GM12878 (cell line): Measurements from ENCODE around the gene DTX2. TPM values are rescaled to one million over a fixed set of nuclear protein-coding genes. Genes with fewer than 3 reads are reported as not detected.
"Not testable (repeated sequence)": the region's sequence is repeated elsewhere in the genome, so short reads cannot be mapped to it uniquely, and the experiment has no call there.

Source experiments
- ATAC-seq: fragments of 200-7000 bp; cut with Tn5 transposase; 3 replicates; pipeline ENCODE4 v1.9.1; 2020; ENCODE audit warnings: mild to moderate bottlenecking, moderate library complexity
- BruUV-seq: library from RNA; stranded (reverse); fragments of 400-500 nt; replicated peaks from 2 replicates; lab custom pipeline; 2021; lab: Mats Ljungman, UMichigan
- CTCF ChIA-PET: fragments of 300-600 bp; sonication (Branson Sonifier 250); formaldehyde crosslinking; extraction: SDS; loops from one replicate; lab custom pipeline; 2021; ENCODE audit warnings: inconsistent platforms; lab: Yijun Ruan, JAX
- POLR2A ChIA-PET: fragments of 350-600 bp; formaldehyde crosslinking; extraction: SDS; loops from one replicate; lab custom pipeline; 2021; ENCODE audit warnings: inconsistent platforms; lab: Charles Lee
- RAD21 ChIA-PET: fragments of 300-600 bp; sonication (Branson Sonifier 250); formaldehyde crosslinking; loops from one replicate; lab custom pipeline; 2023; ENCODE audit warnings: antibody characterized with exemption; ENCODE audit not compliant: unreplicated experiment; lab: Charles Lee
- SMC1A ChIA-PET: fragments of 300-600 bp; sonication (Branson Sonifier 250); formaldehyde crosslinking; loops from one replicate; lab custom pipeline; 2023; ENCODE audit not compliant: unreplicated experiment, uncharacterized antibody; lab: Charles Lee
- DNase-seq: peaks from one replicate; pipeline ENCODE4 v3.0.0-alpha.2; 2011; ENCODE audit warnings: low read depth, low spot score
- FAIRE-seq: peaks from 3 replicates; lab custom pipeline; 2011; peaks lifted over from hg19 to GRCh38; lab: Jason Lieb, UNC
- H2AFZ ChIP-seq: 2 replicates; pipeline ENCODE4 v1.6.0; 2011; ENCODE audit warnings: low read depth, low read length, control low read depth; ENCODE audit not compliant: control insufficient read depth
- H3K27ac ChIP-seq: 2 replicates; pipeline ENCODE4 v1.5.1; 2011; ENCODE audit warnings: control low read depth; ENCODE audit not compliant: control insufficient read depth, insufficient read depth
- H3K27me3 ChIP-seq, 2 experiments: replicated peaks in 1 of 2; 2 replicates each; pipeline versions ENCODE4 v1.6.0 to v1.6.1; 2011; ENCODE audit warnings: low read length in 1 of 2; ENCODE audit not compliant: control insufficient read depth in 2 of 2, insufficient read depth in 2 of 2
- H3K36me3 ChIP-seq, 2 experiments: 2 replicates each; pipeline ENCODE4 v1.5.1; 2011; ENCODE audit warnings: low read length in 1 of 2; ENCODE audit not compliant: control insufficient read depth in 2 of 2, insufficient read depth in 2 of 2
- H3K4me1 ChIP-seq: 2 replicates; pipeline ENCODE4 v1.6.1; 2011; ENCODE audit warnings: mild to moderate bottlenecking, low read length, moderate library complexity, mixed read lengths; ENCODE audit not compliant: control insufficient read depth, insufficient read depth
- H3K4me2 ChIP-seq: 2 replicates; pipeline ENCODE4 v1.6.0; 2011; ENCODE audit warnings: control low read depth; ENCODE audit not compliant: control insufficient read depth, insufficient read depth
- H3K4me3 ChIP-seq: fragments of 200-600 bp; sonication (generic); 2 replicates; pipeline ENCODE4 v1.5.1; 2016
- H3K79me2 ChIP-seq: 2 replicates; pipeline ENCODE4 v1.6.0; 2011; ENCODE audit warnings: low read length; ENCODE audit not compliant: control insufficient read depth, insufficient read depth
- H3K9ac ChIP-seq: 2 replicates; pipeline ENCODE4 v1.8.0; 2011; ENCODE audit warnings: low read length, control low read depth, mixed read lengths; ENCODE audit not compliant: control insufficient read depth, insufficient read depth
- H3K9me3 ChIP-seq: replicated peaks from 3 replicates; pipeline ENCODE4 v1.5.1; 2011; ENCODE audit warnings: mild to moderate bottlenecking, low read length; ENCODE audit not compliant: control insufficient read depth, insufficient read depth
- H4K20me1 ChIP-seq: 2 replicates; pipeline ENCODE4 v1.6.0; 2011; ENCODE audit not compliant: control insufficient read depth, insufficient read depth
- WGBS: methylation state at CpG from one replicate; pipeline ENCODE4 v1.1.6; 2016; ENCODE audit warnings: low lambda C conversion rate; ENCODE audit not compliant: insufficient replicate concordance, insufficient coverage; ENCODE audit errors: missing lambda C conversion rate; 5-methylcytosine and 5-hydroxymethylcytosine counted together
- in situ Hi-C: fragments of 300-500 bp; cut with MboI; formaldehyde crosslinking; loops from 9 replicates; pipeline ENCODE4 v1.14.3; 2018; ENCODE audit warnings: mixed read lengths
- intact Hi-C: fragments of 100-400 bp; cut with micrococcal nuclease; formaldehyde crosslinking; loops from one replicate; pipeline ENCODE4 v1.14.2; 2022; ENCODE audit not compliant: unreplicated experiment
- polyA plus RNA-seq, 11 experiments: library from polyadenylated mRNA; depleted of rRNA in 4 of 11; unstranded in 6 of 11; stranded (reverse) in 5 of 11; fragments of >200 nt; fragmentation: Nextera tagmentation in 4 of 11; fragmentation: Illumina TruSeq in 1 of 11; extraction: Ambion mirVana in 4 of 11; extraction: Trizol in 1 of 11; gene quantifications; 1 replicate in 1 of 11; 2 replicates in 10 of 11; pipeline versions ENCODE4 v1.2.1 to v1.2.3, GENCODE V29; 2011 to 2016; ENCODE audit warnings: inconsistent platforms in 2 of 11, missing spikeins in 2 of 11, low read depth in 1 of 11
- total RNA-seq, 4 experiments: library from RNA; depleted of rRNA in 3 of 4; stranded (reverse); fragments of >200 nt in 3 of 4; fragmentation: Illumina TruSeq in 1 of 4; extraction: Trizol in 1 of 4; gene quantifications; 2 replicates each; pipeline versions ENCODE4 v1.2.1 to v1.2.3, GENCODE V29; 2013 to 2021

The DTX2 gene
- total and polyA plus RNA-seq, 10 of the 15 experiments (the other 5 are each of a cell fraction or from before 2014, with no cell fraction given): 0.14 to 31.0 (median 11.0) TPM

DNA sequence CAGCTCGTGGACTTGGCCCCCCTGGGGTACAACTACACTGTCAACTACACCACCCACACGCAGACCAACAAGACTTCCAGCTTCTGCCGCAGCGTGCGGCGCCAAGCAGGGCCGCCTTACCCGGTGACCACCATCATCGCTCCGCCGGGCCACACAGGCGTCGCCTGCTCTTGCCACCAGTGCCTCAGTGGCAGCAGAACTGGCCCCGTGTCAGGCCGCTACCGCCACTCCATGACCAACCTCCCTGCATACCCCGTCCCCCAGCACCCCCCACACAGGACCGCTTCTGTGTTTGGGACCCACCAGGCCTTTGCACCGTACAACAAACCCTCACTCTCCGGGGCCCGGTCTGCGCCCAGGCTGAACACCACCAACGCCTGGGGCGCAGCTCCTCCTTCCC lies 21.2 kb downstream of the DTX2 start:
- H3K79me2 ChIP-seq, H3K9me3 ChIP-seq, H3K4me1 ChIP-seq, H3K36me3 ChIP-seq, BruUV-seq, H3K27ac ChIP-seq, in situ Hi-C loops, ATAC-seq, CTCF ChIA-PET, H4K20me1 ChIP-seq, H3K9ac ChIP-seq, FAIRE-seq, POLR2A ChIA-PET, intact Hi-C loops, H2AFZ ChIP-seq, H3K4me2 ChIP-seq, DNase-seq, SMC1A ChIA-PET, H3K27me3 ChIP-seq, RAD21 ChIA-PET, H3K4me3 ChIP-seq: not testable (repeated sequence)
- WGBS: 93% methylated on average over 22 of the region's 24 CpGs

DNA sequence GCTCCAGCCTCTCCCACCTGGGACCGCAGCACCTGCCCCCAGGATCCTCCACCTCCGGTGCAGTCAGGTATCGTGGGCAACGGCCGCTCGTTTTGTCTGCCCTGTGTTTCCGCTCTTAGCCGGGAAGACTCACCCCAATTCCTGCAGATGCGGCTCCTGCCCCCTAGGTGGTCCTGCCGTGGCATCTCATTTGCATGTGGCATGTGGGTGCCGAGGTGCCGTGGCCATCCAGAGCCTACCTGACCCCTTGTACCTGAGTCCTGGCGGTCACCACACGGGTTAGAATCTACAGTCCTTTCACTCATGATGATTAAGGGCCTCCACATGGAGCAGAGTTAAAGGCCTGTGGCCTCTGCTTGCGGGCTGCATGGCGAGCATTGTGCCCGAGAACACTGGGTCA lies 21.6 kb downstream of the DTX2 start:
- H3K4me3 ChIP-seq, in situ Hi-C loops, CTCF ChIA-PET, H3K9me3 ChIP-seq, DNase-seq, H2AFZ ChIP-seq, intact Hi-C loops, H3K4me1 ChIP-seq, SMC1A ChIA-PET, POLR2A ChIA-PET, H3K27me3 ChIP-seq, H3K79me2 ChIP-seq, ATAC-seq, H3K36me3 ChIP-seq, H3K9ac ChIP-seq, H3K4me2 ChIP-seq, RAD21 ChIA-PET, H4K20me1 ChIP-seq, H3K27ac ChIP-seq, BruUV-seq, FAIRE-seq: not testable (repeated sequence)
- 97% methylated on average over 16 of the region's 17 CpGs for WGBS

DNA sequence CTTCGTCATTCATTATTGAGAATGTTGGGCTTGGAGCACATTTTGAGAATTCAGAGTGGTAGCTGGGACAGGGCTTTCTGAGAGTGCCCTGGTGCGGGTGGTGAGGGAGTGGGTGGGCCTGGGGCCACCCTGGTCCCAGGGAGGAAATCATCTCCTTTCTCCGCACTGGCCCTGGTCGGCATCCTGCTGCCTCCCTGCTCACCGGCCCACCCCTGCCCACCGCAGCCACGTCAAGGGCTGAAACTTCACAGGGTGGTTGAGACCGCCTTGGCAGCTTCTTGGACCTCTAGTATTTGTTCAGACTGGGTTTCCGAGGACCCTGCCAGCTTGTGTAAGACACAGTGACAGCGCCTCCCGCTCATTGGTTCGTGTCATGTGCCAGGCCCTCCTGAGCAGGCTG lies 22.9 kb downstream of the DTX2 start:
- SMC1A ChIA-PET, in situ Hi-C loops, DNase-seq, H3K4me3 ChIP-seq, BruUV-seq, POLR2A ChIA-PET, H3K4me1 ChIP-seq, H3K27ac ChIP-seq, H3K9ac ChIP-seq, H3K79me2 ChIP-seq, ATAC-seq, H4K20me1 ChIP-seq, H3K4me2 ChIP-seq, intact Hi-C loops, H3K36me3 ChIP-seq, RAD21 ChIA-PET, H3K27me3 ChIP-seq, FAIRE-seq, H2AFZ ChIP-seq, CTCF ChIA-PET, H3K9me3 ChIP-seq: not testable (repeated sequence)
- WGBS: no CpG with 5 or more reads among the region's 12 CpGs

DNA sequence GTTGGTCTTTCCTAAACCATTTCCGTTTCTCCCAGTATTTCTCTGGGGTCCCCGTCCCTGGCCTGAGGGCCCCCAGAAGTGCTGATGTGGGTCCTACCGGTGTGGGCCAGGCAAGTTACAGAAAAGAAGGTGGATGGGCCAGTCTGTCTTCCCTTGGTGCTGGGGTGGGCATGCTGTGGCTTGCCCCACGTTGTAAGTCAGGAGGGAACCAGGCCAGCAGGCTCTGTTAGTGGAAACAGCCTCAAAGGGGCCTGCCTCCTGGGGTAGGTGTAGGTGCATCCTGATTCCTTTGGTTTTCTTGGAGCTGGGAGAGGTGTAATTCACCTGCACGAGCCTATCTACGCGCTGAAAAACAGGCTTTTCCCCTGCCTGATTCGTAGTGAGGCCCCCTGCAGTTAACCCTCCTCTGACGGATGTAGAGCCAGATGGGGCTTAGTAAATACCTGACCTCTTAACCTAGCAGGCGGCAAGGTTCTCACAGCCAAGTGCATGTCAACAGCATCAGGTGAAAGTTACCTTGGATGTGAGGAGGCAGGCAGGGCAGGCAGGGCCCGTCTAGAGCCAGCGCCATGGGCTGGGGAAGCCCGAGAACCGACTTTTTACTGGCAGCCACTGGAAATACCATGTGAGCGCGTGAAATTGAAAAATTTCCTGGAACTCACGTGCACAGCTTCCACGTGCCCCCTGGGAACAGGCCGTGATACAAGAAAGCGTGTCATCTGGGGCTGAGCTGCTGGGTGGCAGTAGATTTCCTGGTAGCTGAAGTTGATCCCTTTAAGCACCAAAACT lies 24.5 kb downstream of the DTX2 start:
- H3K9ac ChIP-seq, H3K4me3 ChIP-seq, H2AFZ ChIP-seq, H3K4me2 ChIP-seq, DNase-seq, H3K27ac ChIP-seq, H3K27me3 ChIP-seq, H3K4me1 ChIP-seq, H4K20me1 ChIP-seq, in situ Hi-C loops, intact Hi-C loops, FAIRE-seq, BruUV-seq, H3K9me3 ChIP-seq, SMC1A ChIA-PET, H3K79me2 ChIP-seq, H3K36me3 ChIP-seq: not testable (repeated sequence)
- RAD21 ChIA-PET: interaction anchor here (0.6 kb wide), 1 partner anchor 155 kb away, joined by 4 read pairs; no protein-coding TSS in a partner anchor
- WGBS: 20% methylated on average over 1 of the region's 20 CpGs
- CTCF ChIA-PET: interaction anchor here (0.7 kb wide), 1 partner anchor 126 kb away, joined by 3 read pairs; no protein-coding TSS in a partner anchor
- peak; percentile 38 for ATAC-seq
- POLR2A ChIA-PET: interaction anchor here (0.6 kb wide), 1 partner anchor 955 kb away, joined by 3 read pairs; no protein-coding TSS in a partner anchor
